Limb (tissue), 2 donors: ENCODE data around the gene ITIH2.
"Not testable (repeated sequence)": the region's sequence is repeated elsewhere in the genome, so short reads cannot be mapped to it uniquely, and the experiment has no call there.

Experiments
- DNase-seq, 2 donors: peaks; one replicate each; pipeline ENCODE4 v3.0.0-alpha.2; 2016; ENCODE audit errors: extremely low spot score in 2 of 2

The ITIH2 gene

GRCh38 chr10:7744307-7744706 lies 41.2 kb downstream of the ITIH2 start:
- no peak for DNase-seq

DNA sequence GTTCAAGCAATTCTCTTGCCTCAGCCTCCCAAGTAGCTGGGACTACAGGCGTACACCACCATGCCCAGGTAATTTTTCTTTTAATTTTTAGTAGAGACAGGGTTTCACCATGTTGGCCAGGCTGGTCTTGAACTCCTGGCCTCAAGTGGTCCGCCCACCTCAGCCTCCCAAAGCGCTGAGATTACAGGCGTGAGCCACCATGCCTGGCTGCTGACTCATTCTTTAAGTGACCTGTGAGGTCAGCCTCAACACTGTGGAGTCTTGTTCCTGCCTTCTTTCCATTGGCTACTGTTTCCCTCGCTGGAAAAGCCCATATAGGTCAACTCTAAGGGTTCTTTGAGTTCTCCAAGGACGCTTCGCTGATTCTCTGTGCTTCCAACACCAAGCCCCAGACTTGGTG lies 45.5 kb downstream of the ITIH2 start:
- DNase-seq: not testable (repeated sequence)

GRCh38 chr10:7750222-7750621 lies 47.1 kb downstream of the ITIH2 start:
- no peak for DNase-seq

DNA sequence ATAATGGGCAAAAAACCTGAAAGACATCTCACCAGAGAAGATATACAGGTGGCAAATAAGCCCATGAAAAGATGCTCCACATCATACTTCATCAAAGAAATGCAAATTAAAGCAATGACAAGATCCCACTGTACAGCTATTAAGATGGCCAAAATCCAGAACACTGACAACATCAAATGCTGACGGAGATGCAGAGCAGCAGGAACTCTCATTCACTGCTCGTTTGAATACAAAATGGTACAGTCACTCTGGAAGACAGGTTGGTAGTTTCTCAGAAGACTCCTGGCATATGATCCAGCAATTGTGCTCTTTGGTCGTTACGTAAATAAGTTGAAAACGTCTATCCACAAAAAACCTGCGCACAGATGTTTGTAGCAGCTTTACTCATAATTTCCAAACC lies 49.1 kb downstream of the ITIH2 start:
- DNase-seq: no peak

- no peak for DNase-seq
Measured at GRCh38 chr10:7755103-7755502, 52.0 kb downstream of the ITIH2 start.

GRCh38 chr10:7756360-7756992 lies 53.4 kb downstream of the ITIH2 start:
- DNase-seq: no peak

GRCh38 chr10:7763929-7764328 lies 60.8 kb downstream of the ITIH2 start:
- DNase-seq: no peak

- DNase-seq: no peak
Measured at GRCh38 chr10:7766241-7766640, 63.1 kb downstream of the ITIH2 start.

DNA sequence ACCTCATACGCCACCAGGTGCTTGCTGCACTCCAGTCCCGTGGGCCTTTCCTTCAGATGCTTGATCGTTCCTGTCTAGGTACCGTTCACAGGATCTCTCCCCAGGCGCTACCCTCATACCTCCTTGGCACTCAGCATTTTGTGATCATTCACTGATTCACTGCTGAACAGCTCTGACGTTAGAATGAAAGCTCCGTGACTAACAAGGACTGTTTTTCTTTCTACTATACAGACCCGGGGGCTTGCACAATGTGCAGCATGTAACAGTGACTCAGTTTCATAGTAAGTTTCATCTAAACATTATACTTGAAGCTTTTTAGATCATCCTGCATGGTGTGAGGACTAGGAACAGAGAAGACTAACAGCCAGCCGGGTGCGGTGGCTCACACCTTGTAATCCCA lies 64.1 kb downstream of the ITIH2 start:
- no peak for DNase-seq

- DNase-seq: no peak
Measured at GRCh38 chr10:7768417-7768816, 65.3 kb downstream of the ITIH2 start.

- no peak for DNase-seq
Measured at GRCh38 chr10:7773845-7774801, 71.0 kb downstream of the ITIH2 start.

GRCh38 chr10:7776777-7777176 lies 73.7 kb downstream of the ITIH2 start:
- no peak for DNase-seq

DNA sequence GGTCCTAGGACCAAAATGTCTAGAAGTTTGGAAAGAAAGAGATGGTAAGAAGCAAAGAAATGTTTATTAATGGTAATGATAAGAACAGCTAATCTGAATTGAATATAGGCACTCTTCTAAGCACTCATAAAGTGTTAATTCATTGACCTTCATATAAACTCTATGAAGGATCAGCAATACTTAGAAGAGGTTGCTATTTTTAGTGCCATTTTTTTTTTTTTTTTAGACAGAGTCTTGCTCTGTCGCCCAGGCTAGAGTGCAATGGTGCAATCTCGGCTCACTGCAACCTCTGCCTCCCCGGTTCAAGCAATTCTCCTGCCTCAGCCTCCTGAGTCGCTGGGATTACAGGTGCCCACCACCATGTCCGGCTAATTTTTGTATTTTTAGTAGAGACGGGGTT lies 79.1 kb downstream of the ITIH2 start:
- DNase-seq: not testable (repeated sequence)

GRCh38 chr10:7786430-7786829 lies 83.3 kb downstream of the ITIH2 start:
- DNase-seq: no peak

- DNase-seq: no peak
Measured at GRCh38 chr10:7787150-7787856, 84.2 kb downstream of the ITIH2 start.

GRCh38 chr10:7787857-7788638 lies 84.9 kb downstream of the ITIH2 start, which contains the start of the genes ATP5F1C and KIN:
ATP5F1C (plus strand) TSS chr10:7788177; CDS start chr10:7788208, 31 bp downstream.
KIN (minus strand) TSS chr10:7787993; CDS start chr10:7787933, 60 bp downstream.
- DNase-seq: peak; percentile 98 to 99

DNA sequence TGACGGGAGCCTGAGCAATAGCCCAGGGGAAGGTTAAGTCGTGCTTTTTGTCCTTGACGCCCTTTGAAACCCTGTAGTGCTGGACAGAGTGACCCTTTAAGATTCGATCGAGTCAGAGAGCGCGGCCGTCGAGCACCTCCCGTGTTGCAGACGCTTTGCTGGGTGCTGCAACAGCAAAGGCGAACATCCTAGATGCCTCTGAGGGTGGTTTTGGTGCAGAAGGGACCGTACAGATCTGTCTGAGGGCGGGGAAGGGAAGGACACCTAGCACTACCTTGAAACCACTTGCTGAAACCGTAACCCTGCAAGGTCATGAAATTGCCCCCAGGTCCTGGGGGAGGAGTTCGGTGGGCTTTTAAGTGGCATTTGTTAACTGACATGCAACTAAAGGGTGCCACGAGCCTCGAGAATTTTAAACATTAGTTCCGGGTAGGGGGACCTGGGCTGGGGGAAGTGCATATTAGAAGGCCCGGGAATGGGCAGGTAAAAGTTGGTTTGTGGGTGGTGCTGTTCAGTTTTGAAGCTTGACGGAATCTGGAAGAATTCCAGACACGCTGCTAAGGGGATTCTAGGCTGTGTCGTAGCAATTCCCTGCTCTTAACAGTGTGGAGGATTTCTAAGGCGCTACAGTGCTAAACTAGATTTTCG lies 85.6 kb downstream of the ITIH2 start:
- no peak for DNase-seq

DNA sequence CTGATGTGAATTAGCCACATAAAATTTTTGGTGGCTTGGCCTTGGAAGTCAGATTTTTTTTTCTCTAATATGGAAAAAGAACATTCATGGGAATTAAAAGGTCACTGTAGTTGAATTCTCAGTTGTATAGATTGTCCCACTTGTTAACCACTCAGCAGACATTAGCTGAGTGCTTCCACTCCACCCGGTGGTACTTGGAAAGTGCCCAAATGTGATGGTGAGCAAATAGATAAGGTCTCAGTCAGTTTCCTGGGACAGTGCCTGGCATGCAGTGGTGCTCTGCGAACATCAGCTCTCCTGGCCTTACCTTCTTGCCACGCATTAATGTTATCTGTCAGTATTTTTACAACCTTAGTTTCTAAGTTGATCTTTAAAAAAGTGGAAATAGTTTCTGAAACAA lies 86.3 kb downstream of the ITIH2 start:
- no peak for DNase-seq

GRCh38 chr10:7792541-7792940 lies 89.4 kb downstream of the ITIH2 start:
- no peak for DNase-seq

DNA sequence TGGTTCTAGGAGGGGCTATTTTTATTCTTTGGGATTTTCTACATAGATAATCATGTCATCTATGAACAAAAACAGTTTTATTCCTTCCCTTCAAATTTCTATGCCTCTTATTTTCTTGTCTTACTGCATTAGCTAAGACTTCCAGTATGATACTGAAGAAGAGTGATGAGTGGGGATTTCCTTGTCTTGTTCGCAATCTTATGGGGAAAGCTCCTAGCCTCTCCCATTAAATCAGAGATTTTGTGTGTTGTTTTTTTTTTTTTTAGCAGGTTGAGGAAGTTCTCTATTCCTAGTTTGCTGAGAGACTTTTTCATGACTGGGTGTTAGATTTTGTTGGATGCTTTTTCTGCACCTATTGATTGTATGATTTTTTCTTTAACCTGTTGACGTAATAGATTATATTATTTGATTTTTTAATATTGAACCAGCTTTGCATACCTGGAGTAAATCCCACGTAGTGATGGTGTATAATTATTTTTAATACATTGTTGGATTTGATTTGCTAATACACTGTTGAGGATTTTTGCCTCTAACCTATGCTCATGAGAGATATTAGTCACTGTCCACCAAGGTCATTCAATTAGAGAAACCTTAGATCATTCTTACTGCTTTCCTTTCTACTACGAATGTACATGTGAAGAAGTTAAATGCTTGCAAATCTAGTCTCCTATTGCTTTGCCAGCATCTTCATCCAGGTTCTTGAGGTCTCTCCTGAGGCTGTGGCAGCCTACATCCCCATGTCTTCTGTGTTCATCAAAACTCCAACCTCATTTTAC lies 91.3 kb downstream of the ITIH2 start:
- DNase-seq: no peak
